GM13977 (cell line): ENCODE results near the gene ZFAND4.
"Not testable (repeated sequence)": the region's sequence is repeated elsewhere in the genome, so short reads cannot be mapped to it uniquely, and the experiment has no call there.

Experiments used
- DNase-seq: peaks from one replicate; pipeline ENCODE4 v3.0.0; 2012; ENCODE audit warnings: low spot score
- CTCF ChIP-seq: IDR thresholded peaks from 2 replicates; pipeline ENCODE4 v1.5.1; 2012; ENCODE audit warnings: mild to moderate bottlenecking, control low read depth; ENCODE audit not compliant: insufficient read depth; ENCODE audit errors: extremely low read depth, missing control alignments
- in situ Hi-C: fragments of 300-500 bp; cut with MboI; formaldehyde crosslinking; loops from one replicate; pipeline ENCODE4 v1.12.0; 2022; ENCODE audit warnings: low sequenced_read_pairs, low pct_unique_long_range_greater_than_20kb, mixed read lengths, inconsistent platforms; ENCODE audit not compliant: unreplicated experiment

ZFAND4 gene

GRCh38 chr10:45660876-45661411 is 11.6 kb downstream of the ZFAND4 start:
- in situ Hi-C loops: no loop called here
- TF ChIP-seq CTCF: no peak
- DNase-seq: no peak

GRCh38 chr10:45657033-45657926 is 15.3 kb downstream of the ZFAND4 start:
- TF ChIP-seq CTCF: no peak
- in situ Hi-C loops: no loop called here
- no peak for DNase-seq

- no peak for TF ChIP-seq CTCF
- no peak for DNase-seq
- in situ Hi-C loops: no loop called here
Measured at GRCh38 chr10:45655219-45655618, 17.4 kb downstream of the ZFAND4 start.

GRCh38 chr10:45654753-45655141 is 17.8 kb downstream of the ZFAND4 start:
- DNase-seq, in situ Hi-C loops: not testable (repeated sequence)

- no peak for DNase-seq
- TF ChIP-seq CTCF: no peak
- in situ Hi-C loops: no loop called here
Measured at GRCh38 chr10:45653454-45653853, 19.1 kb downstream of the ZFAND4 start.

- no peak for DNase-seq
- in situ Hi-C loops: no loop called here
- TF ChIP-seq CTCF: no peak
Measured at GRCh38 chr10:45652511-45652910, 20.1 kb downstream of the ZFAND4 start.

- no peak for TF ChIP-seq CTCF
- no peak for DNase-seq
Measured at GRCh38 chr10:45649296-45649695, 23.3 kb downstream of the ZFAND4 start.

More at GRCh38 chr10:45649296-45649695, 23.3 kb downstream of the ZFAND4 start:
- in situ Hi-C loops: no loop called here
